B cell (primary cell): Measurements from ENCODE around the gene AOPEP. TPM values are rescaled to one million over a fixed set of nuclear protein-coding genes. Genes with fewer than 3 reads are reported as not detected.

Experiments
- ATAC-seq: fragments of 200-7000 bp; cut with Tn5 transposase; one replicate; pipeline ENCODE4 v1.10.0; 2021; ENCODE audit warnings: low read depth, mild to moderate bottlenecking, moderate number of reproducible peaks, moderate library complexity
- CTCF ChIA-PET: fragments of 350-600 bp; sonication (Branson Sonifier 250); formaldehyde crosslinking; loops from one replicate; lab custom pipeline; 2021; ENCODE audit warnings: antibody characterized with exemption, inconsistent platforms; lab: Charles Lee
- POLR2A ChIA-PET: fragments of 350-600 bp; sonication (Branson Sonifier 250); formaldehyde crosslinking; loops from one replicate; lab custom pipeline; 2021; ENCODE audit warnings: antibody characterized with exemption; lab: Charles Lee
- DNase-seq: peaks from one replicate; pipeline ENCODE4 v3.0.0; 2013
- H2AFZ ChIP-seq: 2 replicates; pipeline ENCODE4 v1.6.1; 2012; ENCODE audit warnings: mild to moderate bottlenecking, low read depth, low read length; ENCODE audit not compliant: insufficient read depth, poor library complexity, severe bottlenecking
- H3K27ac ChIP-seq, 2 donors: 1 replicate in 1 of 2; 2 replicates in 1 of 2; pipeline ENCODE4 v1.5.1; 2012 to 2013; ENCODE audit warnings: low read length in 2 of 2, mild to moderate bottlenecking in 2 of 2, moderate library complexity in 1 of 2
- H3K27me3 ChIP-seq, 4 experiments: fragments of 200-600 bp in 1 of 4; sonication (generic) in 1 of 4; replicated peaks in 1 of 4; 1 replicate in 2 of 4; 2 replicates in 2 of 4; pipeline versions ENCODE4 v1.6.1 to v1.7.0; 2013 to 2016; ENCODE audit warnings: low read length in 3 of 4, mild to moderate bottlenecking in 2 of 4, mixed read lengths in 1 of 4, moderate library complexity in 1 of 4; ENCODE audit not compliant: insufficient read depth in 4 of 4, control insufficient read depth in 3 of 4; ENCODE audit errors: control extremely low read depth in 1 of 4
- H3K36me3 ChIP-seq, 2 experiments: replicated peaks in 1 of 2; 1 replicate in 1 of 2; 2 replicates in 1 of 2; pipeline versions ENCODE4 v1.6.1 to v1.7.1; 2013; ENCODE audit warnings: low read length in 1 of 2; ENCODE audit not compliant: insufficient read depth in 2 of 2, control insufficient read depth in 1 of 2; ENCODE audit errors: control extremely low read depth in 1 of 2, extremely low read depth in 1 of 2
- H3K4me1 ChIP-seq, 2 donors: fragments of 200-600 bp in 1 of 2; sonication (generic) in 1 of 2; 1 replicate in 1 of 2; 2 replicates in 1 of 2; pipeline versions ENCODE4 v1.5.1 to v1.6.1; 2013 to 2017; ENCODE audit warnings: low read length in 2 of 2; ENCODE audit not compliant: control insufficient read depth in 2 of 2, insufficient read depth in 2 of 2
- H3K4me2 ChIP-seq: replicated peaks from 2 replicates; pipeline ENCODE3; 2012; ENCODE audit warnings: mild to moderate bottlenecking, low read depth, low read length; ENCODE audit not compliant: poor library complexity, severe bottlenecking
- H3K4me3 ChIP-seq, 5 experiments: fragments of 200-600 bp in 1 of 5; sonication (generic) in 1 of 5; 1 replicate in 3 of 5; 2 replicates in 2 of 5; pipeline versions ENCODE4 v1.5.1 to v1.7.0; 2011 to 2016; ENCODE audit warnings: low read length in 4 of 5, mild to moderate bottlenecking in 4 of 5, low read depth in 2 of 5, control low read depth in 1 of 5, moderate library complexity in 1 of 5; ENCODE audit not compliant: insufficient read depth in 1 of 5; ENCODE audit errors: control extremely low read depth in 1 of 5, extremely low read depth in 1 of 5
- H3K79me2 ChIP-seq: fragments of 200-600 bp; sonication (generic); one replicate; pipeline ENCODE4 v1.6.0; 2016; ENCODE audit warnings: low read length; ENCODE audit not compliant: control insufficient read depth, insufficient read depth
- H3K9ac ChIP-seq: fragments of 200-600 bp; sonication (generic); 2 replicates; pipeline ENCODE4 v1.6.1; 2017; ENCODE audit warnings: mild to moderate bottlenecking, low read length, moderate library complexity
- H3K9me3 ChIP-seq, 3 donors: one replicate each; pipeline versions ENCODE4 v1.6.1 to v1.7.1; 2013; ENCODE audit warnings: low read length in 2 of 3; ENCODE audit not compliant: control insufficient read depth in 2 of 3, insufficient read depth in 1 of 3; ENCODE audit errors: control extremely low read depth in 1 of 3
- H4K20me1 ChIP-seq: 2 replicates; pipeline ENCODE4 v1.6.0; 2012; ENCODE audit warnings: mild to moderate bottlenecking, low read length; ENCODE audit not compliant: insufficient read depth, control insufficient read depth, poor library complexity, severe bottlenecking
- H3K27ac Mint-ChIP-seq: one replicate; pipeline ENCODE4 v1.8.0; 2021; ENCODE audit warnings: mixed read lengths
- H3K27me3 Mint-ChIP-seq: one replicate; pipeline ENCODE4 v1.8.0; 2021; ENCODE audit warnings: mixed read lengths
- H3K4me1 Mint-ChIP-seq: one replicate; pipeline ENCODE4 v1.8.0; 2021; ENCODE audit warnings: mixed read lengths
- H3K4me3 Mint-ChIP-seq: one replicate; pipeline ENCODE4 v1.8.0; 2021; ENCODE audit warnings: mixed read lengths
- H3K9me3 Mint-ChIP-seq: one replicate; pipeline ENCODE4 v1.8.0; 2022; ENCODE audit warnings: mixed read lengths; ENCODE audit not compliant: insufficient read depth
- EZH2 ChIP-seq: IDR thresholded peaks from 2 replicates; pipeline ENCODE4 v1.6.1; 2012; ENCODE audit warnings: borderline replicate concordance, low read depth, mild to moderate bottlenecking, moderate library complexity, low read length; ENCODE audit not compliant: insufficient read depth, poor library complexity, severe bottlenecking
- WGBS: methylation state at CpG from one replicate; pipeline ENCODE4 v1.1.5; 2013; ENCODE audit warnings: missing lambda C conversion rate; ENCODE audit not compliant: insufficient coverage; 5-methylcytosine and 5-hydroxymethylcytosine counted together
- intact Hi-C: fragments of 100-400 bp; cut with micrococcal nuclease; formaldehyde crosslinking; loops from one replicate; pipeline ENCODE4 v1.10.0; 2022
- polyA plus RNA-seq: library from polyadenylated mRNA; depleted of rRNA; stranded (reverse); fragments of >200 nt; gene quantifications from 2 replicates; pipeline ENCODE4 v1.2.3, GENCODE V29; 2012
- total RNA-seq, 2 donors: library from RNA; stranded (reverse); fragments of 120-200 nt in 1 of 2; gene quantifications; 1 replicate in 1 of 2; 2 replicates in 1 of 2; pipeline versions ENCODE4 v1.2.3 to v1.2.4, GENCODE V29; 2013 to 2022
- TF ChIP-seq, protein P1 (sequence below): fragments of 200-600 bp; IDR thresholded peaks from one replicate; pipeline ENCODE4 v1.8.0; 2022; ENCODE audit warnings: antibody characterized with exemption, mild to moderate bottlenecking

The AOPEP gene
- total and polyA plus RNA-seq, 2 donors (not counting 1 experiment from before 2014, with no cell fraction given): 5.1 to 35.8 TPM

DNA sequence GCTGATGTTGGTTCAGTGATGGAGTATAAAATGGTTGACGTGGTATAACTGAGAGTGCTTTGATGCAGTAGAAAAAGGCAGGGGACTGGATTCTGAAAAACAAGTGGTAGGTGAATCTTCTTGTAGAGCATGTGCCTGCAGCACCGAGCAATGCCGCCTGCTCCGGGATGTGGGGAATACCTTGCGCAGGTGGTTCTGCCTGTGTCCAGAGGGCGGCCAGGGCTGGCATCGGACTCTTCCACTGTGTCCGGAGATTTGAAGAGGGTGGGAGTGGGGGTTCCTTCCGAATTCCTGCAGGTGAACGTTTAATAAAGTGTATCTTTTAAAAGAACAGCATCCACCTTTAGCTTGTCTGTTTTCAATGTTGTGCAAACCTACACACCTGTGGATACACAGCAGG, 353.0 kb downstream of the AOPEP start:
- ChIA-PET POLR2A (no interaction called here), CTCF (no interaction called here)
- no peak overlapping the region for H3K4me3 ChIP-seq
- H2AFZ ChIP-seq: no peak overlapping the region
- Mint-ChIP-seq H3K27ac (no peak overlapping the region), H3K4me1 (no peaks in the 10 kb centered on the region), H3K27me3 (no peaks in the 10 kb centered on the region), H3K4me3 (no peak overlapping the region), H3K9me3 (no peaks in the 10 kb centered on the region)
- no peaks in the 10 kb centered on the region for H3K4me1 ChIP-seq
- H3K79me2 ChIP-seq: no peaks in the 10 kb centered on the region
- 94% methylated on average over 5 of the region's 10 CpGs for WGBS
- no peak overlapping the region for H3K4me2 ChIP-seq
- H3K27me3 ChIP-seq: no peaks in the 10 kb centered on the region
- H3K36me3 ChIP-seq: peaks cover 0 to 3% of the 10 kb centered on the region in 2 experiments
- no peak overlapping the region for H3K27ac ChIP-seq
- ATAC-seq (no peak), DNase-seq (no peak)
- intact Hi-C loops: no loop called here
- TF ChIP-seq EZH2: no peak
- TF ChIP-seq, protein P1, sequence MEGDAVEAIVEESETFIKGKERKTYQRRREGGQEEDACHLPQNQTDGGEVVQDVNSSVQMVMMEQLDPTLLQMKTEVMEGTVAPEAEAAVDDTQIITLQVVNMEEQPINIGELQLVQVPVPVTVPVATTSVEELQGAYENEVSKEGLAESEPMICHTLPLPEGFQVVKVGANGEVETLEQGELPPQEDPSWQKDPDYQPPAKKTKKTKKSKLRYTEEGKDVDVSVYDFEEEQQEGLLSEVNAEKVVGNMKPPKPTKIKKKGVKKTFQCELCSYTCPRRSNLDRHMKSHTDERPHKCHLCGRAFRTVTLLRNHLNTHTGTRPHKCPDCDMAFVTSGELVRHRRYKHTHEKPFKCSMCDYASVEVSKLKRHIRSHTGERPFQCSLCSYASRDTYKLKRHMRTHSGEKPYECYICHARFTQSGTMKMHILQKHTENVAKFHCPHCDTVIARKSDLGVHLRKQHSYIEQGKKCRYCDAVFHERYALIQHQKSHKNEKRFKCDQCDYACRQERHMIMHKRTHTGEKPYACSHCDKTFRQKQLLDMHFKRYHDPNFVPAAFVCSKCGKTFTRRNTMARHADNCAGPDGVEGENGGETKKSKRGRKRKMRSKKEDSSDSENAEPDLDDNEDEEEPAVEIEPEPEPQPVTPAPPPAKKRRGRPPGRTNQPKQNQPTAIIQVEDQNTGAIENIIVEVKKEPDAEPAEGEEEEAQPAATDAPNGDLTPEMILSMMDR: no peak
- H3K9me3 ChIP-seq: no peaks in the 10 kb centered on the region
- no peaks in the 10 kb centered on the region for H4K20me1 ChIP-seq
- no peak overlapping the region for H3K9ac ChIP-seq

DNA sequence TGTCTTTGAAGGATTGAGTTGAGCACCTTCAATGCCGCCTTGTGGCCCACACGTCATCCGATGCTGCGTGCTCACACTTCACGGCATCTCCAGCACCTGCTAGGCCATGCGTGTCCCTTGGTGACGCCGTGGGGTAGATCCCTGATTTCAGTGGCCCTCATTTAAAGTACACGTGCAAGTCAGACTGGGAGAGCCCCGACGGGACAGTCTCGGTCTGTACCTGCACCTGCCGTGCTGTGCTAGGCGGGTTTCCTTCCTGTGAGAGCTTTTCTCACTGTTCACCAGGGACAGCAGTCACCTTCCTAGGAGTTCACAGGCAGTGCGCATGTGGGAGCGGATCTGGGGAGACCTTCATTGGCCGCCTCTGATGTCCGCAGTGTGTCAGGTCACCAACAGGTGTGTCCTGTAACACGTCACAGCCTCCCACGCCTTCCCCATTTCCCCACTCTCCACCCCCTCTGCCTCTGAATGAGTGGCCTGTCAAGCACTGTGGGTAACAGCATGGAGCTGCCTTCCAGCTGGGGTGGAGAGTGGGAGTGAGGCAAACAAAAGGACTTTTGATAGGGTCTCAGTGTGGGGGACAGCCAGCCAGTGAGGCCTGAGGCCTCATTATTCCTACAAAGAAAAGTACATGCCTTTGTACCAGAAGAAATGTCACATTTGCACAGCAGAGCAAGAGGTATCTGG, 354.6 kb downstream of the AOPEP start:
- Histone ChIP-seq H3K27ac (no peak overlapping the region), H3K4me1 (no peaks in the 10 kb centered on the region), H3K36me3 (peaks cover 0 to 3% of the 10 kb centered on the region in 2 experiments), H3K4me2 (no peak overlapping the region), H3K79me2 (no peaks in the 10 kb centered on the region), H3K27me3 (no peaks in the 10 kb centered on the region), H3K9me3 (no peaks in the 10 kb centered on the region), H3K4me3 (no peak overlapping the region), H4K20me1 (no peaks in the 10 kb centered on the region), H3K9ac (no peak overlapping the region), H2AFZ (no peak overlapping the region)
- no peak for TF ChIP-seq EZH2
- Mint-ChIP-seq H3K27me3 (no peaks in the 10 kb centered on the region), H3K4me3 (no peak overlapping the region), H3K4me1 (no peaks in the 10 kb centered on the region), H3K9me3 (no peaks in the 10 kb centered on the region), H3K27ac (no peak overlapping the region)
- ATAC-seq (no peak), DNase-seq (no peak)
- intact Hi-C loops: no loop called here
- POLR2A ChIA-PET: no interaction called here
- CTCF ChIA-PET: no interaction called here
- 94% methylated on average over 18 of the region's 20 CpGs for WGBS
